Skeletal muscle satellite cell (primary cell): ENCODE measurements around the gene LDB2.

Source experiments
- H3K27me3 ChIP-seq: 2 replicates; pipeline ENCODE4 v1.7.0; 2013; ENCODE audit warnings: low read length; ENCODE audit not compliant: control insufficient read depth, insufficient read depth
- H3K36me3 ChIP-seq: 2 replicates; pipeline ENCODE4 v1.7.0; 2013; ENCODE audit warnings: mild to moderate bottlenecking, control low read depth, low read length; ENCODE audit not compliant: insufficient read depth
- H3K4me1 ChIP-seq: 2 replicates; pipeline ENCODE4 v1.7.0; 2013; ENCODE audit warnings: low read length; ENCODE audit not compliant: control insufficient read depth, insufficient read depth
- H3K4me2 ChIP-seq: 2 replicates; pipeline ENCODE4 v1.7.0; 2013; ENCODE audit warnings: mild to moderate bottlenecking, low read length
- H3K4me3 ChIP-seq: 2 replicates; pipeline ENCODE4 v1.7.0; 2013; ENCODE audit warnings: low read length
- H3K9ac ChIP-seq: 2 replicates; pipeline ENCODE4 v1.7.0; 2013; ENCODE audit warnings: mild to moderate bottlenecking, low read depth, low read length, moderate library complexity
- H3K9me3 ChIP-seq: replicated peaks from 2 replicates; pipeline ENCODE4 v1.7.0; 2013; ENCODE audit warnings: mild to moderate bottlenecking, control low read depth, low read length

Gene LDB2

DNA sequence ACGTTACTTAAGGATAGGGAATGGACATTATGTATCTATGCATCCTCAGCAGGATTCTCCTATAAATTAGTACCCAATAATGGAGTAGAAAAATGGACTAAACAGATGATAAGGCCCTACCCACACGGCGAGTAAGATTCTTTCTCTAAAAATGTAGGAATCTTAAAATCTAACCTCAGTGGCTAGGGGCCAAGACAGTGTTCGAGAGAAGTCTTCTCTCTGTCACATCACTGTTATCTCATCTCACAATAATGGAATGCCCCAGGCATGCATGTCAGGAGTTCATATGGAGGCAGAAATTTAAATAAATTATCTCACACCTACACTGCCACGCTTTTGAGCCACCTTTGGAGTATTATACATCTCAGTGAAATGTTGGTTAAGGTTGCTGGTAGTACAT, 132.9 kb downstream of the LDB2 start:
- no peaks in the 10 kb centered on the region for H3K27me3 ChIP-seq
- no peak overlapping the region for H3K4me3 ChIP-seq
- no peaks in the 10 kb centered on the region for H3K9me3 ChIP-seq
- no peak overlapping the region for H3K9ac ChIP-seq
- H3K4me2 ChIP-seq: no peak overlapping the region
- no peaks in the 10 kb centered on the region for H3K4me1 ChIP-seq
- no peaks in the 10 kb centered on the region for H3K36me3 ChIP-seq

DNA sequence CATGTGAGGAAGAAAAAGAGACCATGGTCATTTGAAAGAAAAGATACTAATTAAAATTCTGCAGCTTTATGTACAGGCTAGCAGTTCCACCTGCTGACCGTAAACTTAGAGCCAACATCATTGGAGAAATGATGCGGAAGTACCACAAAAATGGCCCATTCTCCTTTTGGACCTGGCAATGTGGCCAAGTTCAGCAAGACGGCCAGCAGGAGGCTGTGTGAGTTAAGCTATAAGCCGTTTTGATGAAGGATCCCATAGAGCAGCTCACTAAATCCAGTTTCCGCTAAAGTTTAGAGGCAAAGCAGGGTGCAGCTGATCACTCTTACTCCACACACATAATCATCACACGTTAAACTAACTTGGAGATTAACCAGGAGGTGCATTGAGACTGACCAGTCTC, 133.8 kb downstream of the LDB2 start:
- Histone ChIP-seq H3K36me3 (no peaks in the 10 kb centered on the region), H3K27me3 (no peaks in the 10 kb centered on the region), H3K4me1 (no peaks in the 10 kb centered on the region), H3K4me2 (no peak overlapping the region), H3K9me3 (no peaks in the 10 kb centered on the region), H3K9ac (no peak overlapping the region), H3K4me3 (no peak overlapping the region)

DNA sequence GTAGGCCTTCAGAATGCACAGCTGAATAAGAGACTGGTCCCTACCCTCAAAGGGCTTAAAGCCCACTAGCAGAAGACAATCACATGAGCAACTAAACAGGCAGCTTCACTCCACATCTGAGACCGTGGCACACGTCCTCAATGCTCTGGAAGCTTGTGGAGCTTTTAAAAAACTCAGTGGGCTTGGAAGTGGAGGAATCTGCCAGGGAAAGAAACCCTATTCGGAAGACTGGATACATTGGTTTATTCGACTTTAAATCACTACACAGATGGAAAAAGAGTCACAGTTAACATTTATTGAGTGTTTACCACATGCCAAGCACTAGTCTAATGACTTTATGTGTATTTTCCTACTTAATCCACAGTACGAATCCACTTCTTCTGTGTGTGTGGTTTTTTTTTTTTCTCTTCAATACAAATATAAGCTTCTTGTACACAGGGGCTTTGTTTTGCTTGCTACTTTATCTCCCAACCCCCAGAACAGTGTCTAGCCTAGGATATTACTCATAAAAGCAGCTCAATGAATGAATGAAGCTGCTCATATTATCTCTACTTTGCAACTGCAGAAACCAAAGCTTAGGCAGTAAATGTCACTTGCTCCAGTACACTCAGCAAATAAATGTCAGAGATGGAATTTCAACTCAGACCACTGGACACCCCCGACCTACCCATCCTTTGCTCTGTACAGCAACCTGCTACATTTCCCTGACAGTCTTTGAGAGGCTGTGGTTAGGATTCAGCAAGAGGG, 137.7 kb downstream of the LDB2 start:
- Histone ChIP-seq H3K36me3 (no peaks in the 10 kb centered on the region), H3K27me3 (no peaks in the 10 kb centered on the region), H3K4me3 (no peak overlapping the region), H3K9me3 (no peaks in the 10 kb centered on the region), H3K4me1 (no peaks in the 10 kb centered on the region), H3K4me2 (no peak overlapping the region), H3K9ac (no peak overlapping the region)

DNA sequence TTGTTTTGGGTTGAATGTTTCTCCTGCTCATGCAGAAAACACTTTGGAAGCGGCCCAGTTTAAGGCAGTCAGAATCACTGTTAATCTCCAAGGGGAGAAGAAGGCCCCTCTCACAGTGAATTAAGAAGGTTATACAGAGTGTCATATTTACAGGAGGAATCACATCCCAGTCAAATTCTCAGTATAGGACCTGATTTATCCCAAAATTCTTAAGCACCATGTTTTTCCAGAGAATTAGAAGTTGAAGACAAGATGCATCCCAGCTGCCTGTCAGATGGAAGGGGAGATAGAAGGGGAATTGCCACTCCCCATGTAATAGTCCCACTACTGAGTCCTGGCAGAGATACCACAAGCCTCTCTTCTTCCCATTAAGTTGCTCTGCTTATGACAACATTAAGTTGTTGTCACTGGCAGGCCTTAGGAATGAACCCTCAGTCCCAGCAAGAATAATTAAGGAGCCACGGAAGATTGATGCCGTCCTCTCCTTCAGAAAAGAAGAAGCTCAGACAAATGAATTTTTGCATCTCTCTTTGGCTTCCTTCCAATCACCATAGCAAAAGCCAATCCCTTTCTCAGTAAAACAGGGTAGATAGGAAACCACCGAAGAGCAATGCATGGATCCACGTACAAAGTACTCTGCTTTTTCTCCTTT, 138.4 kb downstream of the LDB2 start:
- no peaks in the 10 kb centered on the region for H3K27me3 ChIP-seq
- no peaks in the 10 kb centered on the region for H3K4me1 ChIP-seq
- H3K4me2 ChIP-seq: no peak overlapping the region
- H3K36me3 ChIP-seq: no peaks in the 10 kb centered on the region
- H3K9me3 ChIP-seq: no peaks in the 10 kb centered on the region
- H3K9ac ChIP-seq: no peak overlapping the region
- no peak overlapping the region for H3K4me3 ChIP-seq

DNA sequence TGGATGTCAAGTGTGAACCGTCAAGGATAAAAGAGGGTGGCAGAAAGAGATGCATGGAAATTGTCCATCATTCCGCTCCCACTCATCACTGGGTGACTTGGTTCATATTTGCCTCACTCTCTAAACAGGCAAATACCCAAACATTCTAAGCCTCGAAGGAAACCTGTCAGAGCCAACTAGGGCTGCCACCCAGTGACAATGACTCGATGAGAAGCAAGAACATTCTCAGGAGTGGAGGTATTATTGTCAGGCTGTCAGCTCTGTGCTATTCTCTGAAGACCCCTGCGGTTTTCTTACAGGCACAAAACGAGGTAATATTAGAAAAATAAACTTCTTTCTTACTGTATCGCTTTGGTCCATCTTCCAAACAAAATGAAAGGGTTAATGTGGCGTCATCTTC, 139.6 kb downstream of the LDB2 start:
- Histone ChIP-seq H3K4me3 (no peak overlapping the region), H3K27me3 (no peaks in the 10 kb centered on the region), H3K9me3 (no peaks in the 10 kb centered on the region), H3K4me1 (no peaks in the 10 kb centered on the region), H3K36me3 (no peaks in the 10 kb centered on the region), H3K4me2 (no peak overlapping the region), H3K9ac (no peak overlapping the region)

DNA sequence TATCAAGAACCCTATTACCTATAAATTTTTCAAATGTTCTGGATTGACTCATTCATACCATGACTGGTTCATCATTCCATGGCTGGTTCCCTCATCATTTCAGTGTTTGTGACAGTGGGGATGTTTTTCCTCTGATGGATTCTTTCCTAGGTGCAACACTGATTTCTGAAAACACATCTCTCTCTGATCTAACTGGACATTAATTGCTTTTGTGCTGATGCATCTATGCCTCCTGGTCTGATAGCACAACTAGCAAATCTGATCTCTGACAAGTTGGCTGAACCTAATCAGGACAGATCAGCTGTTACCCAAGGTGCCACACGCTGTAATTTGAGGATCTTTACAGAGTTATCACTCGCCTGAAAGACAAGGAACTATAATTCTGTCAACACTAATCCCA, 140.2 kb downstream of the LDB2 start:
- no peaks in the 10 kb centered on the region for H3K9me3 ChIP-seq
- H3K4me1 ChIP-seq: no peaks in the 10 kb centered on the region
- no peak overlapping the region for H3K4me3 ChIP-seq
- no peak overlapping the region for H3K9ac ChIP-seq
- H3K36me3 ChIP-seq: no peaks in the 10 kb centered on the region
- H3K27me3 ChIP-seq: no peaks in the 10 kb centered on the region
- no peak overlapping the region for H3K4me2 ChIP-seq

DNA sequence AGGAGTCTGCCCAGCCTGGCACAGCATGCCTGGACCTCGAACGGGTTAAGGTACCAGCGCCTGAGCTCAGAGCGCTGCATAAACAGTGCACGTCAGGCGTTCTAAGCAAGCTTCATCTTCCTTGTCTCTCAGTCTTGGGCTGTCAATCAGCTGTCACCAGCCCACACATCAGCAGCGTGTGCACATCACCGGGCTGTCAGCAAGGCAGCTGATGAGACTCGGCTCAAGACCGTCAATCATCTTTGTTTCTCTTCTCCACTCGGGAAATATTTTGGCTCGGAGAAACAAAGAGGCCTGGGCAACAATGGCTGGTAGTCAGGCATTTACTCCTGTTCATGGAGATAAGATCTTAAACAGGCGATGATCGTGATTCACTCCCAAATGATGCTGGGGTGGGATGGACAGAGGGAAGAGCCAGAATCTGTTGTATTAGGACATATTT, 141.3 kb downstream of the LDB2 start:
- H3K9me3 ChIP-seq: no peaks in the 10 kb centered on the region
- no peaks in the 10 kb centered on the region for H3K4me1 ChIP-seq
- no peaks in the 10 kb centered on the region for H3K36me3 ChIP-seq
- no peak overlapping the region for H3K9ac ChIP-seq
- H3K4me3 ChIP-seq: no peak overlapping the region
- H3K4me2 ChIP-seq: no peak overlapping the region
- H3K27me3 ChIP-seq: no peaks in the 10 kb centered on the region

DNA sequence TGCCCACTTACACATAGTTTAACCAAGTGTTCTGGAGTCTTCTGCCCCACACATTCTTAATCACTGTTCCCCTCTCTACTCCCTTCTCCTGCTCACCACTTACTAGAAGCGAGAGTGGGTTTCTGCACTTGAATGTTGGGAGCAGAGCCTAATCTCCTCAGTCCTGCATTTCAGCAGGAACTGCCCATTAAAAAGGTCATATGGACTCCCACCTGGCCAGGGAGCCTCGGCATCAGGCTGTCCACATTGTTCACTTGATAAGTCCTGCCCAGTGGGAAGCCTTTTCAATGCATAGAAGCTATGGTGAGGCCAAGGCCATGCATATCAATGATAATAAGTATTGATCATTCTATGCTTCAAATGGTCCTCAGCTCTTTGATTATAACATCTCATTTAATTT, 144.3 kb downstream of the LDB2 start:
- Histone ChIP-seq H3K4me1 (no peaks in the 10 kb centered on the region), H3K4me2 (no peak overlapping the region), H3K36me3 (no peaks in the 10 kb centered on the region), H3K9me3 (no peaks in the 10 kb centered on the region), H3K4me3 (no peak overlapping the region), H3K9ac (no peak overlapping the region), H3K27me3 (no peaks in the 10 kb centered on the region)

DNA sequence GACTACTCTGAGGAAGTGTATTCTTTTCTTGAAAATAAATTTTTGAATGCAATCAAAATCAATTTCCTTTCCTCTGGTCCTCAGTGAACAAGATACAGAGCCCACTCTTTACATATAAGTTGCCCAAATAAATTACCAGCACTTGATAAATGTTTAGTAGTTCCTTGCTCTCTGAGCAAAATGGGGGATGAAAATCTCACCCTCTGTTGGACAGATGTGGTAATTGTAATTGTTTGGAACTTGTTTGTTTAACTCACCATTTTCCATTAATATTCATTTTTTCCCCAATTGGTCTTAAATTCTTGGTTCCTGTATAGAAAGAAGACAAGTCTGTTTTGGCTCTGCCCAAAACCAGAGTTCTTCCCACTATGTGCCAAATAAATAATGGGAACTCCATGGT, 146.3 kb downstream of the LDB2 start:
- H3K27me3 ChIP-seq: no peaks in the 10 kb centered on the region
- no peak overlapping the region for H3K4me2 ChIP-seq
- no peaks in the 10 kb centered on the region for H3K4me1 ChIP-seq
- no peak overlapping the region for H3K4me3 ChIP-seq
- H3K36me3 ChIP-seq: no peaks in the 10 kb centered on the region
- H3K9ac ChIP-seq: no peak overlapping the region
- no peaks in the 10 kb centered on the region for H3K9me3 ChIP-seq

DNA sequence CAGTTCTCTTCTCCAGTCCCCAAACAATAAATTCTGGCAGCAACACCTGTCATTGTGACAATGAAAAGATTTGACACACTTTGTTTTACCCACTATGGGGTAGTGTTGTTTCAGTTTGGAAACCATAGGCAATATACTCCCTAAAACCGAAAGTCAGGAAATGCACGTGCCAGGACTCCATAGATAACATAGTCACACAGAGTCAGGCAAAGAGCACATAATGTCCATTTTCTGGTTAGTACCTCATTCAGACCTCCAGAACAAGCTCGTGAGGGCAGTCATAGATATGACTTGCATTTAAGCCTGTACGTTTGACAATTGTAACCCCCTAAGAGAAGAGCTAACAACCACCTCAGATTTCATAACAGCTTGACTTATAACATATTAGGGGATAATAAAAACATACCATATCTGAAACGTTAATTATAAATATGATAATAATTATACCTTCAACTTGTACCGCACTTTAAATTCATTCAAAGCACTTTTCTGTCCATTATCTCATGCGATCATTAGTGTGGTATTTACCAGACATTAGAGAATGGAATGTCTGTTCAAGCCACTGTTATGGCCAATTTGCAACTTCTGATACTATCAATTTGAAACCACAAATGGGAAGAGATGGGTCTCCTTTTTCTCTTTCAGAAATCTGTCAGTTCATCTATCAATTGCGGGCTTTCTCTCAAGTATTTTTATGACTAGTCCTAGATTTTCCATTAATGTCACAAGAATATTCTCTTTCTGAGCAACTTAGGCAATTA, 147.4 kb downstream of the LDB2 start:
- Histone ChIP-seq H3K4me1 (no peaks in the 10 kb centered on the region), H3K9ac (no peak overlapping the region), H3K4me3 (no peak overlapping the region), H3K27me3 (no peaks in the 10 kb centered on the region), H3K36me3 (no peaks in the 10 kb centered on the region), H3K9me3 (no peaks in the 10 kb centered on the region), H3K4me2 (no peak overlapping the region)

DNA sequence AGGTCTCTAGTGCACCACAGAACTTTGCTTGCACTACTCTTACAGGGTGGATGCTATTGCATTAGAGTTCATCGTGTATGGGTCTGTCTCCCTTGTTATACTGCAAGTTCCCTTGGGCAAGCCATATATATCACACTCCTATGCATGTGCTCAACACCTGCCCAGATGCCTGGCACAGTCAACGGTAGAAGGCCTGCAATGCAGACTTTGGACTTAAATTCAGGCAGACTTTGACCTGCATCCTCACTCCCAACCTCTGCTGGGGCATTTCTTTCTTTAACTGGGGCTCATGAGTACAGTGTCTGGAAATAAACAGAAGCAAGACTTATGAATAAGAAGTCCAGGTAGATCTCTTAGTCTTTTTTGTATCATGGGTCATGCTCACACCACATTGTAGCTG, 148.2 kb downstream of the LDB2 start:
- no peak overlapping the region for H3K9ac ChIP-seq
- H3K4me3 ChIP-seq: no peak overlapping the region
- no peaks in the 10 kb centered on the region for H3K9me3 ChIP-seq
- no peak overlapping the region for H3K4me2 ChIP-seq
- no peaks in the 10 kb centered on the region for H3K4me1 ChIP-seq
- no peaks in the 10 kb centered on the region for H3K36me3 ChIP-seq
- no peaks in the 10 kb centered on the region for H3K27me3 ChIP-seq
